VCaP (cell line): Measurements from ENCODE around the gene OR51S1.
"Not testable (repeated sequence)": the region's sequence is repeated elsewhere in the genome, so short reads cannot be mapped to it uniquely, and the experiment has no call there.

Source experiments
- H3K27ac ChIP-seq: fragments of 450-650 bp; 2 replicates; pipeline ENCODE4 v1.5.1; 2017
- CTCF ChIP-seq: fragments of 450-650 bp; conservative IDR thresholded peaks from 2 replicates; pipeline ENCODE4 v1.5.1; 2017; ENCODE audit warnings: mild to moderate bottlenecking, moderate library complexity

OR51S1 gene

DNA sequence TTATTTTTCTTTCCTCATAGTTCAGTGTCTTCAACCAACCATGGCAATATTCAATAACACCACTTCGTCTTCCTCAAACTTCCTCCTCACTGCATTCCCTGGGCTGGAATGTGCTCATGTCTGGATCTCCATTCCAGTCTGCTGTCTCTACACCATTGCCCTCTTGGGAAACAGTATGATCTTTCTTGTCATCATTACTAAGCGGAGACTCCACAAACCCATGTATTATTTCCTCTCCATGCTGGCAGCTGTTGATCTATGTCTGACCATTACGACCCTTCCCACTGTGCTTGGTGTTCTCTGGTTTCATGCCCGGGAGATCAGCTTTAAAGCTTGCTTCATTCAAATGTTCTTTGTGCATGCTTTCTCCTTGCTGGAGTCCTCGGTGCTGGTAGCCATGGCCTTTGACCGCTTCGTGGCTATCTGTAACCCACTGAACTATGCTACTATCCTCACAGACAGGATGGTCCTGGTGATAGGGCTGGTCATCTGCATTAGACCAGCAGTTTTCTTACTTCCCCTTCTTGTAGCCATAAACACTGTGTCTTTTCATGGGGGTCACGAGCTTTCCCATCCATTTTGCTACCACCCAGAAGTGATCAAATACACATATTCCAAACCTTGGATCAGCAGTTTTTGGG lies 33.0 kb upstream of the OR51S1 start, which contains the start of gene OR51T1:
Gene OR51T1, plus strand, starts transcription at position 41 of the 641 bp plus-strand sequence. Its CDS starts 0 bp downstream, at position 41.
- no peak for TF ChIP-seq CTCF
- no peak within 1 kb of the TSS for H3K27ac ChIP-seq

DNA sequence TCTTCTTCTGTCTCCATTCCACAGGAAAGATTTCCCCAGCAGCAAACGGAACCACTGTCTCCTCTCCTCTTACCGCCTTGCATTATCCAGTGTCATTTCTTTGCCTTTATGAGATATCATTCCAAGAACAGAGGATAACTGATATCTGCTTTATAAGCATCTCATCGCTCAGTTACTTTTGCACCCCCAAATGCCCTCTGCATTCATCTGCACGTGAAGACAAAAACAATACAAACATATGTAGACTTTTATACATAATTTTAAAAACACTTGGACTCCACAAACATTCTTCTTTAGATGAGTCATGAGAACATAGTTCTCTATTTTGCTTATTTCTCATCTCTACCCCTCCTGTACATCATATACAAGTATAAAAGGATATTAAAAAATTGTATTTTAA lies 32.2 kb upstream of the OR51S1 start:
- TF ChIP-seq CTCF = no peak
- no peak overlapping the region for H3K27ac ChIP-seq

GRCh38 chr11:4865855-4866254 lies 16.8 kb upstream of the OR51S1 start:
- H3K27ac ChIP-seq = no peak overlapping the region
- no peak for TF ChIP-seq CTCF

DNA sequence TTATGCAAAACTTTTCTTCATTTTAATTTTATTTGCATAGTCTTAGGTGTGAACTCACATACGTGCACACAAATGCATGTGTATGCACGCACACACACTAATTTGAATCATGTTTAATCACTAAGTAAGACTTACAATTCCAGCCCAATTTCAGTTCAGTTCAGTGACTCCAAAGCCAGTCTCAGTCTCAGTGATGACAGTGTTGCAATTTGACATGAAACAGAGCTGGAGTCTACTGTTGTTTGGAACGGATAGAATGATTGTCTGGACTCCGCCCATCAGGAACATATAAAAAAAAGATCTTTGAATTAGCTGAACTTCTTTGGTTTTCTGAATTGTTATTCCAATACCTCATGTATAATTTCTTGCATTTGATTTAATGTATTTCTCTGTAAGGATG lies 14.9 kb upstream of the OR51S1 start:
- no peak for TF ChIP-seq CTCF
- no peak overlapping the region for H3K27ac ChIP-seq

DNA sequence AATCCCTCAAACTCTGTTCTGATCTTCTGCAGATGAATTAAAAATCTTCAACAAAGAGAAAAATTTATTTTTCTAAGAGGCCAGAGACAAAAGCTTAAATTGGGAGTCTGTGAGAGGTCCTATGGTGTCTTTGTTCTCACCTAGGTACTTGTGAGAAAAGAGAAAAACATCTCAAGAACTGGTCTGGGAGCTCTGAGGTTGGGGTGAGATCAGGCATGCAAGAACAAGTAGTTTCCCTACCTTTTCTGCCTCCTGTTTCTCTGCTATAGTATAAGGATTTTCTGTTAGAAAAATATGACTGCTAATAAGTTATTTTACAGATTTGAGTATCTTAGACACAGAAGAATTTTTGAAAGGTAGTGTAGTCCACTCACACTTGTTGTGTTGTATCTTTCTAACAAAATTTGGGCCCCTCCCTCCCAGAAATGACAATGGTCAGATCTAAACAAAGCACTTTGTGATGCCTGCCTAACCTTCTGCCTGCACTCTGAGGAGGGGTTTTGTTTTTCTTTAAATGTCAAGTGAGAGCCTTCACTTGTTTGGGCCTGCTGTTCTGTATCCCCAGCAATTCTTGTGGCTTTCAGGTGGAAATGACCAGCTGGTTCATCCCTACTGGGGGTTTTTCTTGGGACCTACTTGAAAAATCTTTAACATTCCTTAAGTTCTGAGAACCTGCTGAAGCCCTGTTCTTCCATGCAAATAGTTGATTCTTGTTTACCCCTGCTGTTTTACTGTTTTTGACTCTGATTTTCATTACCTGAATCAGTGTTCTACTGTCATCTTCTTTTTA lies 13.6 kb upstream of the OR51S1 start:
- no peak overlapping the region for H3K27ac ChIP-seq
- no peak for TF ChIP-seq CTCF

- H3K27ac ChIP-seq = not testable (repeated sequence)
These were observed 5.3 kb upstream of the OR51S1 start for GRCh38 chr11:4854286-4854685.

DNA sequence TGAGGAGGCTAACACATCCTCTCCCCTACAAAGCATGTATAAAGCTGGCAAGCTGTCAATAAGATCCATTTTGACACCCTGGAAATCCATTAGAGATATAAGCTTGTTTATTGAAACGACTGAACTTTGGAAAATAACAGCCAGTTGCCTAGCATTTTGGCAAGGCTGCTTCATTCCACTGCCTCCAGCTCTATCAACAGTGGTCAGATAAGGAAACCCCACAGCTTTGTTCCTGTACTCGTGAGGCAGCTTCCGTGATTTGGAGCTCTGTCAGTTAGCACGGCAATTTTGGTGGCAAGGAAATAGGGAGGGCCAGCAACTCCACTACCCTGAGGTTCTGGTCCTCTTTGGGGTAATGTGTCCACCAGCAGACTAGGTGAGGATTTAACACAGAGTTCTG lies 2.0 kb upstream of the OR51S1 start:
- no peak for TF ChIP-seq CTCF
- H3K27ac ChIP-seq = no peak overlapping the region
